ENCODE results near the gene PPP1R3G. TPM values are rescaled to one million over a fixed set of nuclear protein-coding genes. Genes with fewer than 3 reads are reported as not detected.

The PPP1R3G gene
- total RNA-seq, 1 experiment from 2014 or later: not detected

- peak overlapping the region; percentile 85 to 97 (median 95) for H3K27ac Mint-ChIP-seq
- Histone ChIP-seq H4K8ac (replicated peaks; ENCODE audit: insufficient read length, low read depth, low read length) (no peak overlapping the region), H3K4me2 (ENCODE audit: insufficient read depth, insufficient read length, low read length) (peak overlapping the region; percentile 23), H3K4ac (ENCODE audit: low read depth, low read length) (no peak overlapping the region), H2AFZ (ENCODE audit: low read length) (no peak overlapping the region), H2BK12ac (ENCODE audit: insufficient read length, low read depth, low read length) (no peak overlapping the region), H2BK120ac (ENCODE audit: low read depth, low read length, poor library complexity, severe bottlenecking) (no peak overlapping the region), H3K18ac (ENCODE audit: insufficient read length, low read depth, low read length) (no peak overlapping the region), H3K4me1 (ENCODE audit: insufficient read depth, low read length) (peaks cover 9% of the 10 kb centered on the region; the same call in 1 of the 2 replicates), H3K9ac (ENCODE audit: extremely low read depth, insufficient read length, low read length) (no peak overlapping the region), H3K79me2 (ENCODE audit: insufficient read depth, low read length) (no peaks in the 10 kb centered on the region), H3K56ac (ENCODE audit: insufficient read length, low read depth, low read length) (no peak overlapping the region), H2AK5ac (ENCODE audit: insufficient read length, low read length) (no peak overlapping the region), H3K27me3 (ENCODE audit: insufficient read depth, low read length) (no peaks in the 10 kb centered on the region), H3K14ac (ENCODE audit: insufficient read depth, low read length) (no peak overlapping the region), H2BK20ac (ENCODE audit: low read depth, low read length, poor library complexity, severe bottlenecking) (no peak overlapping the region), H3K9me3 (ENCODE audit: control insufficient read depth, low read depth, low read length) (no peaks in the 10 kb centered on the region), H4K91ac (ENCODE audit: insufficient read length, low read depth, low read length) (no peak overlapping the region), H3K23me2 (ENCODE audit: insufficient read length, low read depth, low read length, poor library complexity, severe bottlenecking) (no peaks in the 10 kb centered on the region), H3T11ph (ENCODE audit: low read length) (no peak overlapping the region), H3K23ac (ENCODE audit: insufficient read length, low read depth, low read length) (no peak overlapping the region), H3K27ac (ENCODE audit: insufficient read length, low read depth, low read length) (peak overlapping the region; percentile 9), H3K79me1 (ENCODE audit: insufficient read depth, low read depth, low read length, poor library complexity, severe bottlenecking) (no peaks in the 10 kb centered on the region), H4K5ac (ENCODE audit: insufficient read length, low read depth, low read length) (no peak overlapping the region), H4K20me1 (ENCODE audit: control insufficient read depth, insufficient read depth, insufficient read length) (no peaks in the 10 kb centered on the region), H2BK5ac (ENCODE audit: insufficient read length, low read length) (no peak overlapping the region), H2BK15ac (ENCODE audit: low read depth, low read length) (no peak overlapping the region)
- no peaks in the 10 kb centered on the region; the same call in 1 of the 2 replicates for H3K27me3 Mint-ChIP-seq (ENCODE audit: low read depth)
- no peaks in the 10 kb centered on the region; a peak in 1 of 7 replicates for H3K36me3 Mint-ChIP-seq (ENCODE audit: insufficient read depth in 1 of 3, low read depth in 3 of 3)
- H3K4me3 Mint-ChIP-seq: peak overlapping the region; percentile 10 to 66; a peak in 3 of 5 replicates
- no CpG with 5 or more reads among the region's 7 CpGs for WGBS (ENCODE audit: extremely low coverage, insufficient read length, low lambda C conversion rate)
- TF ChIP-seq, protein P1, sequence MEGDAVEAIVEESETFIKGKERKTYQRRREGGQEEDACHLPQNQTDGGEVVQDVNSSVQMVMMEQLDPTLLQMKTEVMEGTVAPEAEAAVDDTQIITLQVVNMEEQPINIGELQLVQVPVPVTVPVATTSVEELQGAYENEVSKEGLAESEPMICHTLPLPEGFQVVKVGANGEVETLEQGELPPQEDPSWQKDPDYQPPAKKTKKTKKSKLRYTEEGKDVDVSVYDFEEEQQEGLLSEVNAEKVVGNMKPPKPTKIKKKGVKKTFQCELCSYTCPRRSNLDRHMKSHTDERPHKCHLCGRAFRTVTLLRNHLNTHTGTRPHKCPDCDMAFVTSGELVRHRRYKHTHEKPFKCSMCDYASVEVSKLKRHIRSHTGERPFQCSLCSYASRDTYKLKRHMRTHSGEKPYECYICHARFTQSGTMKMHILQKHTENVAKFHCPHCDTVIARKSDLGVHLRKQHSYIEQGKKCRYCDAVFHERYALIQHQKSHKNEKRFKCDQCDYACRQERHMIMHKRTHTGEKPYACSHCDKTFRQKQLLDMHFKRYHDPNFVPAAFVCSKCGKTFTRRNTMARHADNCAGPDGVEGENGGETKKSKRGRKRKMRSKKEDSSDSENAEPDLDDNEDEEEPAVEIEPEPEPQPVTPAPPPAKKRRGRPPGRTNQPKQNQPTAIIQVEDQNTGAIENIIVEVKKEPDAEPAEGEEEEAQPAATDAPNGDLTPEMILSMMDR (conservative IDR thresholded peaks at IDR 0.05): no peak
- H3K9me3 Mint-ChIP-seq: no peaks in the 10 kb centered on the region
- DNase-seq: peak; percentile 75
- peaks cover 43 to 48% of the 10 kb centered on the region in 2 experiments for H3K4me1 Mint-ChIP-seq
These were observed 47.6 kb downstream of the PPP1R3G start for GRCh38 chr6:5132731-5133130.
